DMS114 treated with DMSO at 0.1 percent for 48 hours (cell line): ENCODE measurements around the gene AIF1L.

Source experiments
- DNase-seq: peaks from one replicate; lab custom pipeline; 2025; ENCODE audit not compliant: unreplicated experiment; lab: John Stamatoyannopoulos, UW

The AIF1L gene

DNA sequence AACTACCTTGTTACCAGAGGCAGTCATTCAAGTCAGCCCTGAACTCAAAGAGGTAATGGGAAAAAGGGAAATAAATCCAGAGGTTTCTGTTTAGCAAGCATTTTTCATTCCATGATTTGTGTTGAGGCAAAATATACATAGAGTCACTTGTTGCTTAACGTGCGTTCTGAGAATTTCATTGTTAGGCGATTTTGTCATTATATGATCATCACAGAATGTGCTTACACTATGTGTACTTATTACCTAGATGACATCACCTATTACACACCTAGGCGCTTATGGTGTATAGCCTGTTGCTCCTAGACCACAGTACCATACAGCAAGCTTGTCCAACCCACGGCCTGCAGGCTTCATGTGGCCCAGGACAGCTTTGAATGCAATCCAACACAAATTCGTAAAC is 65.3 kb downstream of the AIF1L start:
- no peak for DNase-seq

DNA sequence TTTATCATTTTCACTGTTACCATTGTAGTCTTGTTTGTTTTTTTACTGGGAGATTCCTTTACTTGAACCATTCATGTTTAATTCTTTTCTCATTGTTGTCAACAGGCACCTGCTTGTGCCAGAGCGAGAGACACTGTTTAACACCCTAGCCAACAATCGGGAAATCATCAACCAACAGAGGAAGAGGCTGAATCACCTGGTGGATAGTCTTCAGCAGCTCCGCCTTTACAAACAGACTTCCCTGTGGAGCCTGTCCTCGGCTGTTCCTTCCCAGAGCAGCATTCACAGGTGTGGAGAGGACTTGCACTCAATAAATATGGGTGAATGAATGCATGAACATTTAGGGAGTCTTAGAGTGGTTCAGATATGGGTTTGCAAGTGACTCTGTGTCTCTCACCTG is 66.6 kb downstream of the AIF1L start:
- no peak for DNase-seq

DNA sequence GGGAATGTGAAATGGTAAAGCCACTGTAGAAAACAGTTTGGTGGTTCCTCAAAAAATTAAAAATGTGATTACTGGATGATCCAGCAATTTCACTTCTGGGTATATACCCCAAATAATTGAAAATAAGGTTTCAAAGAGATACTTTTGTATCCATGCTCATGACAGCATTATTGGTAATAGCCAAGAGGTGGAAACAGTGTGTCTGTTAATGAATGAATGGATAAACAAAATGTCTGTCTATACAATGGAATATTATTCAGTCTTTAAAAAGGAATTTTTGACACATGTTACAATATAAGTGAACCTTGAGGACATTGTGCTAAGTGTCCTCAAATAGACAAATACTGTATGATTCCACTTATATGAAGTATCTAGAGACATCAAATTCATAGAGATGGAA is 69.2 kb downstream of the AIF1L start:
- DNase-seq = no peak

DNA sequence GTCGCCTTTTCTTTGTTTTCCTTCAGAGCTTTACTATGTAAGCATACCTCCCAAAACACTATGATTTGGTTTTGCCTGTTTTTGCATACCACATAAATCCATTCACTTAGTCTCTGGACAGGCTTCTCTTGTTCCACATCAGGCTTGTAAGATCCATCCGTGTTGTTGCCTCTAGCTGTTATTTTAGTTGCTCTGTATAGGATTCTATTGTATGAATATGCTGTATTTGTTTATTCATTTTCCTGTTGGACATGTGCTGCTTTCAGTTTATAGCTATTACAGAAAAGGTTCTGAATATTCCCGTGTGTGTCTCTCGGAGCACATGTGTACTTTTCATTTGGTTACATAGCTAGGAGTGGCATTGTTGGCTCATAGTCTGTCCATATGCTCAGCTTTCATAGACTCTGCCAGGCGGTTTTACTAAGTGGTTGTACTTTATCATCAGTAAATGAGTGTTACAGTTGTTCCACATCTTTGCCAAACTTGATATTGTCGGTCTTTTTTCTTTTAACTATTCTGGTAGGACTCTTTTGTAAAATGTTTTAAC is 70.9 kb downstream of the AIF1L start:
- DNase-seq = no peak

DNA sequence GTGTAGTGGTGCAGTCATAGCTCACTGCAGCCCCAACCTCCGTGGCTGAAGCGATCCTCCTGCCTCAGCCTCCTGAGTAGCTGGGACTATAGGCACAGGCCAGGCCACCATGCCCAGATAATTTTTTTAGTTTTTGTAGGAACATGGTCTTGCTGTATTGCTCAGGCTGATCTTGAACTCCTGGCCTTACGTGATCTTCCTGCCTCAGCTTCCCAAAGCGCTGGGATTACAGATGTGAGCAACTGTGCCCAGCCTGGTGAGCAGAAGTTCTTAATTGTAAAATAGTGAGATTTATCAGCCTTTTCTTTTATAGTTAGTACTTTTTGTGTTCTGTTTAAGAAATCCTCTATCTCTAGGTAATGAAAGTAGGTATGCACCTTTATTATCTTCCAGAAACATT is 71.6 kb downstream of the AIF1L start:
- DNase-seq = no peak

DNA sequence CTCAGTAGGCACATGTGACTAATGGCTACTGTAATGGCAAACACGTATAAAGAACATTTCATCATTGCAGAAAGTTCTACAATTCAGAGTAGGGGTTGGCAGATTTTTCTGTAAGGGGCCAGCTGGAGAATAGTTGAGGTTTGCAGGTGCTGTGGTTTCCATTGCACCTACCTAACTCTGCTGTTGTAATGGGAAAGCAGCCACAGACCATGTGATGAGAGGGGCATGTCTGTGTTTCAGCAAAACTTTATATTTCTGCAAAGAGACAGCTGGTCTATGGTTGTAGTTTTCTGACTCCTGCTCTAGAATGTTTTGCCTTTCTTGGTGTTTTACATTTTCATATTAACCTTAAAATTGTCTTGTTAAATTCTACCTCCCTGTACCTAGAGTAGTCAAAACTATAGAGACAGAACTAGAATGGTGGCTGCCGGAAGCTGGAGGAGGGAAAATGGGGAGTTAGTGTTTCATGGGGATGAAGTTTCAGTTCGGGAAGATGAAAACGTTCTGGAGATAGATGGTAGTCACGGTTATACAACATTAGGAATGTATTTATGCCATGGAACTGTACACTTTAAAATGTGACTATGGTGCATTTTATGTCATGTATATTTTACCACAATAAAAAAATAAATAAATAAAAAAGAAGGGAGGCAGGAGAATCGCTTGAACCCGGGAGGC is 73.4 kb downstream of the AIF1L start:
- no peak for DNase-seq
